ENCODE data around the gene DPPA5.

GRCh38 chr6:73394577-73395354 is 40.7 kb upstream of the DPPA5 start, which contains the start of gene DDX43:
- TF ChIP-seq, protein P1, sequence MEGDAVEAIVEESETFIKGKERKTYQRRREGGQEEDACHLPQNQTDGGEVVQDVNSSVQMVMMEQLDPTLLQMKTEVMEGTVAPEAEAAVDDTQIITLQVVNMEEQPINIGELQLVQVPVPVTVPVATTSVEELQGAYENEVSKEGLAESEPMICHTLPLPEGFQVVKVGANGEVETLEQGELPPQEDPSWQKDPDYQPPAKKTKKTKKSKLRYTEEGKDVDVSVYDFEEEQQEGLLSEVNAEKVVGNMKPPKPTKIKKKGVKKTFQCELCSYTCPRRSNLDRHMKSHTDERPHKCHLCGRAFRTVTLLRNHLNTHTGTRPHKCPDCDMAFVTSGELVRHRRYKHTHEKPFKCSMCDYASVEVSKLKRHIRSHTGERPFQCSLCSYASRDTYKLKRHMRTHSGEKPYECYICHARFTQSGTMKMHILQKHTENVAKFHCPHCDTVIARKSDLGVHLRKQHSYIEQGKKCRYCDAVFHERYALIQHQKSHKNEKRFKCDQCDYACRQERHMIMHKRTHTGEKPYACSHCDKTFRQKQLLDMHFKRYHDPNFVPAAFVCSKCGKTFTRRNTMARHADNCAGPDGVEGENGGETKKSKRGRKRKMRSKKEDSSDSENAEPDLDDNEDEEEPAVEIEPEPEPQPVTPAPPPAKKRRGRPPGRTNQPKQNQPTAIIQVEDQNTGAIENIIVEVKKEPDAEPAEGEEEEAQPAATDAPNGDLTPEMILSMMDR (IDR thresholded peaks at IDR 0.05; ENCODE audit: low read depth, low read length), result no peak
- no peak for TF ChIP-seq EZH2phosphoT487 (IDR thresholded peaks at IDR 0.05; ENCODE audit: low read depth)

All from OCI-LY3 (cell line).